H1 (cell line): ENCODE results near the gene SFMBT2. TPM values are rescaled to one million over a fixed set of nuclear protein-coding genes. Genes with fewer than 3 reads are reported as not detected.
A peak's percentile ranks its signal among the peaks of the same experiment; 100 is the strongest.

Source experiments
- CTCF ChIA-PET: fragments of 300-600 bp; sonication (Branson Sonifier 250); formaldehyde crosslinking; loops from one replicate; lab custom pipeline; 2021; ENCODE audit not compliant: partially characterized antibody; lab: Charles Lee
- POLR2A ChIA-PET: fragments of 300-600 bp; sonication (Branson Sonifier 250); formaldehyde crosslinking; loops from one replicate; lab custom pipeline; 2021; ENCODE audit warnings: inconsistent platforms; ENCODE audit not compliant: partially characterized antibody; lab: Charles Lee
- DNase-seq, 2 experiments: peaks; one replicate each; pipeline versions ENCODE4 v3.0.0 to v3.0.0-alpha.2; 2010 to 2022; ENCODE audit warnings: low spot score in 2 of 2, low read depth in 1 of 2, mixed read lengths in 1 of 2
- FAIRE-seq: peaks from 2 replicates; lab custom pipeline; 2011; peaks lifted over from hg19 to GRCh38; lab: Jason Lieb, UNC
- H2AFZ ChIP-seq: 2 replicates; pipeline ENCODE4 v1.8.1; 2012; ENCODE audit warnings: low read length, inconsistent platforms
- H2AK5ac ChIP-seq: 2 replicates; pipeline ENCODE4 v1.6.1; 2013; ENCODE audit warnings: low read depth, low read length
- H2BK120ac ChIP-seq: replicated peaks from 2 replicates; pipeline ENCODE3; 2013; ENCODE audit warnings: low read depth, low read length, inconsistent platforms
- H2BK12ac ChIP-seq: 2 replicates; pipeline ENCODE4 v1.6.1; 2013; ENCODE audit warnings: low read depth, low read length
- H2BK15ac ChIP-seq: 2 replicates; pipeline ENCODE4 v1.6.1; 2013; ENCODE audit warnings: low read length
- H2BK20ac ChIP-seq: 2 replicates; pipeline ENCODE4 v1.6.1; 2013; ENCODE audit warnings: low read length
- H2BK5ac ChIP-seq: 2 replicates; pipeline ENCODE4 v1.6.1; 2013; ENCODE audit warnings: low read depth, low read length
- H3K14ac ChIP-seq: 2 replicates; pipeline ENCODE4 v1.6.1; 2013; ENCODE audit warnings: inconsistent platforms; ENCODE audit not compliant: insufficient read length
- H3K18ac ChIP-seq: 2 replicates; pipeline ENCODE4 v1.6.1; 2013; ENCODE audit warnings: low read length; ENCODE audit errors: extremely low read depth
- H3K23ac ChIP-seq: 2 replicates; pipeline ENCODE4 v1.6.1; 2013; ENCODE audit warnings: inconsistent platforms; ENCODE audit not compliant: insufficient read length
- H3K23me2 ChIP-seq: 2 replicates; pipeline ENCODE4 v1.6.1; 2013; ENCODE audit warnings: low read depth, low read length
- H3K27ac ChIP-seq: 2 replicates; pipeline ENCODE4 v1.6.1; 2011; ENCODE audit warnings: low read depth, low read length, inconsistent platforms
- H3K27me3 ChIP-seq, 4 experiments: replicated peaks in 1 of 4; 1 replicate in 1 of 4; 2 replicates in 3 of 4; pipeline versions ENCODE4 v1.6.1 to v1.8.1; 2011 to 2013; ENCODE audit warnings: low read length in 3 of 4, mild to moderate bottlenecking in 3 of 4, inconsistent platforms in 2 of 4, mixed read lengths in 2 of 4, moderate library complexity in 1 of 4; ENCODE audit not compliant: control insufficient read depth in 3 of 4, insufficient read depth in 3 of 4; ENCODE audit errors: extremely low read depth in 1 of 4
- H3K36me3 ChIP-seq, 4 experiments: 2 replicates each; pipeline versions ENCODE4 v1.6.1 to v1.8.1; 2011 to 2013; ENCODE audit warnings: mild to moderate bottlenecking in 4 of 4, low read length in 3 of 4, moderate library complexity in 2 of 4, control low read depth in 1 of 4, inconsistent platforms in 1 of 4; ENCODE audit not compliant: insufficient read depth in 4 of 4, control insufficient read depth in 2 of 4
- H3K4ac ChIP-seq: replicated peaks from 2 replicates; pipeline ENCODE3; 2013; ENCODE audit warnings: low read length, low read depth, mixed read lengths, inconsistent platforms; ENCODE audit not compliant: insufficient read length
- H3K4me1 ChIP-seq, 4 experiments: replicated peaks in 1 of 4; 1 replicate in 1 of 4; 2 replicates in 3 of 4; pipeline versions ENCODE4 v1.6.1 to v1.8.1; 2011 to 2013; ENCODE audit warnings: low read length in 3 of 4, inconsistent platforms in 2 of 4, mixed read lengths in 1 of 4; ENCODE audit not compliant: insufficient read depth in 4 of 4, control insufficient read depth in 3 of 4
- H3K4me2 ChIP-seq, 2 experiments: 2 replicates each; pipeline versions ENCODE4 v1.6.1 to v1.8.1; 2011 to 2013; ENCODE audit warnings: low read depth in 2 of 2, low read length in 2 of 2, control low read depth in 1 of 2, inconsistent platforms in 1 of 2, mild to moderate bottlenecking in 1 of 2; ENCODE audit not compliant: insufficient read depth in 1 of 2
- H3K4me3 ChIP-seq, 4 experiments: fragments of 200-600, 300-600 bp in 1 of 4; sonication (generic), shearing (Covaris generic), sonication (Bioruptor Twin) in 1 of 4; 2 replicates each; pipeline versions ENCODE4 v1.5.1 to v1.8.1; 2011 to 2016; ENCODE audit warnings: low read length in 4 of 4, low read depth in 3 of 4, control low read depth in 2 of 4, inconsistent platforms in 2 of 4, mild to moderate bottlenecking in 2 of 4, mixed read lengths in 1 of 4, moderate library complexity in 1 of 4; ENCODE audit not compliant: insufficient read depth in 2 of 4; ENCODE audit errors: extremely low read depth in 1 of 4
- H3K56ac ChIP-seq: replicated peaks from 2 replicates; pipeline ENCODE3; 2013; ENCODE audit warnings: low read depth, mild to moderate bottlenecking, mixed read lengths, low read length, inconsistent platforms; ENCODE audit not compliant: insufficient read length
- H3K79me1 ChIP-seq: 2 replicates; pipeline ENCODE4 v1.6.1; 2013; ENCODE audit warnings: low read depth, low read length, control low read depth
- H3K79me2 ChIP-seq, 2 experiments: 2 replicates each; pipeline versions ENCODE4 v1.6.1 to v1.8.1; 2012 to 2013; ENCODE audit warnings: low read length in 2 of 2, mild to moderate bottlenecking in 2 of 2, inconsistent platforms in 1 of 2; ENCODE audit not compliant: insufficient read depth in 2 of 2, control insufficient read depth in 1 of 2
- H3K9ac ChIP-seq, 4 experiments: replicated peaks in 1 of 4; 1 replicate in 1 of 4; 2 replicates in 3 of 4; pipeline versions ENCODE4 v1.6.1 to v1.8.1; 2011 to 2013; ENCODE audit warnings: low read depth in 3 of 4, low read length in 3 of 4, control low read depth in 2 of 4, mild to moderate bottlenecking in 2 of 4, moderate library complexity in 2 of 4, inconsistent platforms in 1 of 4; ENCODE audit errors: extremely low read depth in 1 of 4
- H3K9me3 ChIP-seq, 2 experiments: 2 replicates each; pipeline versions ENCODE4 v1.6.1 to v1.8.1; 2012 to 2013; ENCODE audit warnings: mild to moderate bottlenecking in 2 of 2, moderate library complexity in 2 of 2, control low read depth in 1 of 2, inconsistent platforms in 1 of 2, low read depth in 1 of 2, low read length in 1 of 2, mixed read lengths in 1 of 2; ENCODE audit not compliant: insufficient read depth in 2 of 2
- H4K20me1 ChIP-seq, 2 experiments: replicated peaks in 1 of 2; 2 replicates each; pipeline versions ENCODE3 to v1.8.1; 2011 to 2013; ENCODE audit warnings: inconsistent platforms in 2 of 2, low read length in 2 of 2, mild to moderate bottlenecking in 1 of 2; ENCODE audit not compliant: insufficient read depth in 2 of 2, control insufficient read depth in 1 of 2
- H4K5ac ChIP-seq: 2 replicates; pipeline ENCODE4 v1.6.1; 2013; ENCODE audit warnings: low read length, low read depth, mixed read lengths, inconsistent platforms; ENCODE audit not compliant: insufficient read length
- H4K8ac ChIP-seq: 2 replicates; pipeline ENCODE4 v1.8.0; 2013; ENCODE audit warnings: mild to moderate bottlenecking, moderate library complexity, low read length, inconsistent platforms; ENCODE audit not compliant: insufficient read depth; ENCODE audit errors: extremely low read depth
- H4K91ac ChIP-seq: replicated peaks from 2 replicates; pipeline ENCODE3; 2013; ENCODE audit warnings: low read length, mixed read lengths, inconsistent platforms; ENCODE audit not compliant: insufficient read length
- ASH2L ChIP-seq: fragments of 200-600, 300-600 bp; sonication (generic); IDR thresholded peaks from one replicate; pipeline ENCODE4 v1.7.1; 2017; ENCODE audit warnings: low read length
- CREB1 ChIP-seq: IDR thresholded peaks from 2 replicates; pipeline ENCODE4 v1.6.1; 2012; ENCODE audit warnings: inconsistent platforms
- CTBP2 ChIP-seq: IDR thresholded peaks from 2 replicates; pipeline ENCODE4 v1.7.0; 2011; ENCODE audit warnings: borderline replicate concordance, mild to moderate bottlenecking, moderate library complexity, mixed read lengths, low read length; ENCODE audit not compliant: insufficient read depth, insufficient read length
- FOSL1 ChIP-seq: IDR thresholded peaks from 2 replicates; pipeline ENCODE4 v1.6.1; 2011; ENCODE audit warnings: mild to moderate bottlenecking, low read depth, low read length, moderate library complexity; ENCODE audit not compliant: insufficient read depth
- HDAC6 ChIP-seq: IDR thresholded peaks from one replicate; pipeline ENCODE4 v1.7.1; 2012; ENCODE audit warnings: low read depth, mild to moderate bottlenecking, inconsistent platforms, low read length, moderate library complexity
- KDM1A ChIP-seq: fragments of 200-600, 300-600 bp; sonication (generic); IDR thresholded peaks from 2 replicates; pipeline ENCODE4 v1.7.1; 2016; ENCODE audit warnings: mild to moderate bottlenecking, low read length, borderline replicate concordance
- RBBP5 ChIP-seq: IDR thresholded peaks from 2 replicates; pipeline ENCODE4 v1.7.1; 2012; ENCODE audit warnings: low read depth, mild to moderate bottlenecking, inconsistent platforms, low read length, moderate library complexity, borderline replicate concordance
- RFX5 ChIP-seq: IDR thresholded peaks from 2 replicates; pipeline ENCODE4 v1.6.1; 2011; ENCODE audit warnings: low read depth, low read length, improper control_type of control experiment, borderline replicate concordance
- YY1 ChIP-seq: IDR thresholded peaks from 2 replicates; pipeline ENCODE4 v1.6.1; 2011; ENCODE audit warnings: low read depth, mild to moderate bottlenecking, low read length
- WGBS, 2 experiments: shearing (Covaris generic) in 1 of 2; methylation state at CpG; one replicate each; pipeline versions ENCODE4 v1.1.6 to v1.1.7; 2013 to 2015; ENCODE audit warnings: low lambda C conversion rate in 2 of 2, mixed read lengths in 2 of 2, inconsistent platforms in 1 of 2, low coverage in 1 of 2, missing lambda C conversion rate in 1 of 2; ENCODE audit not compliant: insufficient replicate concordance in 2 of 2, insufficient coverage in 1 of 2, insufficient read length in 1 of 2; ENCODE audit errors: extremely low coverage in 1 of 2, missing lambda C conversion rate in 1 of 2; 5-methylcytosine and 5-hydroxymethylcytosine counted together
- polyA plus RNA-seq, 7 experiments: library from polyadenylated mRNA; depleted of rRNA in 3 of 7; stranded (reverse) in 5 of 7; unstranded in 2 of 7; fragments of >200 nt in 5 of 7; fragments of 200-250 nt in 2 of 7; gene quantifications; 1 replicate in 5 of 7; 2 replicates in 1 of 7; 4 replicates in 1 of 7; pipeline versions ENCODE4 v1.2.1 to v1.2.3, GENCODE V29; 2011 to 2013; ENCODE audit warnings: missing spikeins in 2 of 7, mixed read lengths in 2 of 7
- total RNA-seq: library from RNA; stranded (reverse); fragmentation: NEBNext Ultra II Directional; extraction: Animal tissue kit (Norgen Biotek cat#: 25700); gene quantifications from 2 replicates; pipeline ENCODE4 v1.2.1, GENCODE V29; 2021
- TF ChIP-seq, protein P1 (sequence below): IDR thresholded peaks from 2 replicates; pipeline ENCODE4 v1.6.1; 2012; ENCODE audit warnings: inconsistent platforms

The SFMBT2 gene
- total and polyA plus RNA-seq, 2 of the 8 experiments (the other 6 are each of a cell fraction or from before 2014, with no cell fraction given): 2.9 to 11.0 TPM

DNA sequence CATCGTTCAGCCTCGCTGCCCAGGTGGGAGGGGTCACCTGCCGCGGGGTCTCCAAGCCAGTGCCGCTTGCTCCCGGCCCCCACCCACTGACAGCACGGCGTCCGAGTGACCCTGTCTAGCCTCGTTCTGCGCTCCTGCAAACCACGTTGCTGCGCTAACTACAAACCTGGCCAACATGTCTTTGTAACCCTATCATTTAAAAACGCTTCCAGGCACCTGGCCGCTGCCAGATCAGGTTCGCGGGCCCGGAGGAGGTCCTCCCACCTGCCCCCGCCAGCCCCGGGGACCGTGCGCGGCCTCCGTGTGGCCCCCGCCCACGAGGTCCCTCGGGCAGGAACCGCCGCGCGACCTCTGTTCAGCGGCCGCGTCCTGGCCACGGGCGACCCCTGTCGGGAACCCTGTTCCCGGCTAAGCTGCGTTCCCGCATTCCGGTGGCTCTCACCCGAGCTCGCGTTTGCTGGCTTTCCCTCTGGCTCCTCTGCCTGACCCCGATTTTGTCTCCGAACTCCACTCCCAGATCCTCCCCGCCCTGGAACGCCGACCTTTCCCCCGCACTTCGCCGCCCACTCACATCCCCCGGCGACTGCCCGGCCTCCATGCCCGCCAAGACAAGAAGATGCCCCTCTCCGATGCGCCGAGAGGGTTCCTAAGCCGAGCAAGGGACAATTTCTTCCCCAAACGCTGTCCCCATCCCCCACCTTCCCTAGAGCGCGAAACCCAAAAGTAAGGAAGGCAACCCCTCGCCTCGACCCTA lies 2.4 kb downstream of the SFMBT2 start:
- Histone ChIP-seq H3K36me3 (no peaks in the 10 kb centered on the region), H3K4me1 (peaks cover 5 to 20% (median 13%) of the 10 kb centered on the region in 4 experiments), H3K23ac (no peak overlapping the region), H2AFZ (no peak overlapping the region; the same call in 1 of the 2 replicates), H2BK5ac (no peak overlapping the region; the same call in 1 of the 2 replicates), H3K79me1 (no peaks in the 10 kb centered on the region), H2AK5ac (no peak overlapping the region), H3K4ac (peak overlapping the region; percentile 70), H2BK15ac (peak overlapping the region; percentile 46; the same call in 1 of the 2 replicates), H3K56ac (peak overlapping the region; percentile 66), H2BK20ac (no peak overlapping the region), H3K14ac (no peak overlapping the region), H3K27me3 (peaks cover 15 to 58% (median 46%) of the 10 kb centered on the region in 4 experiments; a peak in 6 of 7 replicates), H4K8ac (peak overlapping the region; percentile 62; the same call in 1 of the 2 replicates), H4K5ac (peak overlapping the region; percentile 2), H3K4me3 (peak overlapping the region; percentile 78 to 91 (median 79)), H3K79me2 (peaks cover 0 to 47% of the 10 kb centered on the region in 2 experiments), H3K9ac (peak overlapping the region in 2 of 4 experiments; percentile 9 to 31; a peak in 1 of 7 replicates), H3K9me3 (no peaks in the 10 kb centered on the region), H3K4me2 (peak overlapping the region; percentile 85 to 94), H3K27ac (no peak overlapping the region), H2BK120ac (no peak overlapping the region), H3K23me2 (peaks cover 51% of the 10 kb centered on the region), H2BK12ac (peak overlapping the region; percentile 96; the same call in 1 of the 2 replicates), H4K91ac (peak overlapping the region; percentile 61), H4K20me1 (peaks cover 0 to 5% of the 10 kb centered on the region in 2 experiments), H3K18ac (peak overlapping the region; percentile 71)
- FAIRE-seq: no peak
- POLR2A ChIA-PET: interaction anchor here (1.3 to 2.6 kb wide), 2 partner anchors 15 to 530 kb away, joined by 3 to 10 read pairs; no protein-coding TSS in a partner anchor
- CTCF ChIA-PET: interaction anchor here (0.7 to 1.4 kb wide), 2 partner anchors 11 to 870 kb away, joined by 3 to 7 read pairs; no protein-coding TSS in a partner anchor
- DNase-seq: peak in 1 of 2 experiments; percentile 77
- WGBS, 2 experiments: 0% methylated on average over 56 of the region's 65 CpGs; no CpG with 5 or more reads in 1 of the 2 experiments
- TF ChIP-seq CTBP2 (no peak), KDM1A (0 out of 2 replicates have a peak, but pooled peaks have one; percentile 15), YY1 (no peak), HDAC6 (no peak), CREB1 (no peak), ASH2L (peak; percentile 67), RBBP5 (peak; percentile 19), FOSL1 (no peak), RFX5 (no peak)
- TF ChIP-seq, protein P1, sequence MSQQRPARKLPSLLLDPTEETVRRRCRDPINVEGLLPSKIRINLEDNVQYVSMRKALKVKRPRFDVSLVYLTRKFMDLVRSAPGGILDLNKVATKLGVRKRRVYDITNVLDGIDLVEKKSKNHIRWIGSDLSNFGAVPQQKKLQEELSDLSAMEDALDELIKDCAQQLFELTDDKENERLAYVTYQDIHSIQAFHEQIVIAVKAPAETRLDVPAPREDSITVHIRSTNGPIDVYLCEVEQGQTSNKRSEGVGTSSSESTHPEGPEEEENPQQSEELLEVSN: peak; percentile 61; the same call in 1 of the 2 replicates
